Middle frontal gyrus (tissue), 1 donor: ENCODE results near the gene MYH1.

ENCODE experiments used
- DNase-seq: peaks from one replicate; pipeline ENCODE4 v3.0.0-alpha.2; 2015; ENCODE audit warnings: low spot score; ENCODE audit errors: extremely low spot score

Gene MYH1

DNA sequence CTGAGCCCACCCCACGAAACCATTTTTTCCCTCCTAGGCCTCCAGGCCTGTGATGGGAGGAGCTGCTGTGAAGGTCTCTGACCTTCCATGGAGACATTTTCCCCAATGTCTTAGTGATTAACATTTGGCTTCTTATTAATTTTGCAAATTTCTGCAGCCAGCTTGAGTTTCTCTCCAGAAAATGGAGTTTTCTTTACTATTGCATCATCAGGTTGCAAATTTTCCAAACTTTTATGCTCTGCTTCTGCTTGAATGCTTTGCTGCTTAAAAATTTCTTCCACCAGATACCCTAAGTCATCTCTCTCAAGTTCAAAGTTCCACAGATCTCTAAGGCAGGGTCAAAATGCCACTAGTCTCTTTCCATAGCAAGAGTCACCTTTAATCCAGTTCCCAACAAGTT is 36.1 kb downstream of the MYH1 start:
- no peak for DNase-seq

DNA sequence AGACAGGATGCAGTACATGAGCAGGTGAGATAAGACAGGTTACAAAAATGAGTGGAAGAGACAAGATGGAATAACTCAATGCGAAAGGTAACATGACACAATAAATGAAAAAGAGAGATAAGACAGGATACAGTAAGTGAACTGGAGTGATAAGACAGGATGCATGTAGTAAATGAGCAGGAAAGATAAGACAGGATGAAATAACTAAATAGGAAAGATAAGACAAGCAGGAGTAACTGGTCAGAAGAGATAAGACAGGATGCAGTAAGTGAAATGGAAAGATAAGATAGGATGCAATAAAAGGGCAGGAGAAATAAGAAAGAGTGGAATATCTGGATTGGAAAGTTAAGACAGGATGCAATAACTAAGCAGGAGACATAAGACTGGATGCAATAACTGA is 40.6 kb downstream of the MYH1 start:
- no peak for DNase-seq

DNA sequence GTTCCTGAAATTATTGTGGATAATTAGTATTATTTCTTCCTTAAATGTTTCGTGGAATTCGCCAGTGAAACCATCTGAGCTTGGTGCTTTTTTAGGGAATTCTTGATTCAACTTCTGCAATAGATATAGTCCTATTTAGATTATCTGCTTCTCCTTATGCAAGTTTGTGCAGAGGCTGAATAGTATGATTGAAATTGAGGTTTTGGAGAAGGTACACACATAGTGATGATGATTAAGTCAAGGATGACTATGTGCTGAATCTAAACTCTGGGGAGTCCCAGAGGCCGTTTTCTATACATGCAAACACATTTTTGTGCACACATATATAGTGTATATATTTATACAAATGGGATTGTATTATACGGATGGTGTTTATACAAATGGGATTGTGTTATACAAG is 43.8 kb downstream of the MYH1 start:
- DNase-seq = no peak

DNA sequence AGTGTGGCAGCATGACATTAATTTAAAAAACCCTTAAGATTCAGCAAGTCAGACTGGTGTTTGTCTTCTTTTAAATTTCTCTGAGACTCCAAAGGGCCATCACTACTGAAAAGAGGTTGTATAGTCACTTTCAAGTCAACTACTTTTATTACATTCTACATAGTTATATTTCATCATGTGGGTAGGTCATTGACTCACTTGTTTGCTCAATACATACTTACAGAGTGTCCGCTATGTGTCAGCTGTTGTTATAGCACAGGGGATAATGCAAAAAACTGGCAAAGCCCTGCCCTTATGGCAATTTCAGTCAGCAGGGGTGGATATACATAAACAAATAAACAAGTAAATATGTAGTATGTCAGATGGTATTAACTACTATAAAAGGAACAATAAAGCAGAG is 46.5 kb downstream of the MYH1 start:
- no peak for DNase-seq

DNA sequence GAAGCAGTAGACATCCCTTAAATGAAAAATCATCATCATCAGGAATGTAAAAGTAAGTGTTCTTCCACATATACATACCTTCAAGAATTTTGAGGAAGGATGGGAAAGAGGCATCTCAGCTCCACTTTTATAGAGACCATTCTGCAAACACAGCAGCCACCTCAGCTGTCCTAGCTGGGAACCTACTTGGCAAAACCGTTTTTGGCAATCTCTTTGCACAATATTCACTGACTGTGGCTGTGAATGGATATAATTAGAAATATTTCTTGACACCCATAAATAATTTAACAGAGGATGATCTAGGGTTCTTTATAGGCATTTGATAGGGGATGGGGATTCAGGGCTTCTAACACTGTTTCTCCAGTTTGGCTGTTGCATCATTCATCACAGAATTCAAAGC is 48.9 kb downstream of the MYH1 start, which contains the start of gene MYH4:
MYH4 (minus strand) TSS at position 101 of the 400 bp plus-strand sequence. CDS start 2,814 bp downstream, outside the sequence.
- no peak for DNase-seq

DNA sequence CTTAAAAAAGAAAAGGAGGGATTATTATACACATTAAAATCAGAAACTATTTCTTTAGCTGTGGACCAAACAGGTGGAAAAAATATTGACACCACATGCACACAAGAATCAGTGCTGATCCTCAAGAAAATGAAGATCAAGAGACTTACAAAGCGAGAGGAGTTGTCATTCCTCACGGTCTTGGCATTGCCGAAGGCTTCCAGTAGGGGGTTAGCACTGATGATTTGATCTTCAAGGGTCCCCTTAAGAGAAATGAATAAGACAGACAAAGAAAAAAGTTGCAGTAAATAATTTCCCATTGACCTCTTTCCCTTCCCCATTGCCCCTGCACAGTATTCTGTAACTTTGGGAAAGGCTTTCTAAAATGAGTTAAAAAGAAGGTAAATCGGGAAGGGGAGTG is 54.9 kb downstream of the MYH1 start:
- no peak for DNase-seq

DNA sequence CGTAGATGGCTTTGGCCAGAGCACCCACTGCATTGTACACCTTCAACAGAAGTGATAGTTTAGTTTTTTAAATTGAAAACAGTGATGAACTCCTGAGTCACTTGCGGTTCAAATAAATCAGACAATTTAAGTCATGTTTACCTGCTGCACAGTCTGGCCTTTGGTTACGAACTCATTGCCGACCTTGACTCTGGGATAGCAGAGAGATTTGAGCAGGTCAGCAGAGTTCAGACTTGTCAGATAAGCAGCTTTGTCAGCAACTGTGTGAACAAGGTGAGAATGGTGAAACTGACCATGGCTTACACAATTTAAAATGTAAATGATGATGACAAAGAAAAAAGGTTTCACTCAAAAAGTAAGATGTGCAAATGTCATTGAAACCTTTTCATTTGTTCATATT is 58.3 kb downstream of the MYH1 start:
- DNase-seq = no peak

DNA sequence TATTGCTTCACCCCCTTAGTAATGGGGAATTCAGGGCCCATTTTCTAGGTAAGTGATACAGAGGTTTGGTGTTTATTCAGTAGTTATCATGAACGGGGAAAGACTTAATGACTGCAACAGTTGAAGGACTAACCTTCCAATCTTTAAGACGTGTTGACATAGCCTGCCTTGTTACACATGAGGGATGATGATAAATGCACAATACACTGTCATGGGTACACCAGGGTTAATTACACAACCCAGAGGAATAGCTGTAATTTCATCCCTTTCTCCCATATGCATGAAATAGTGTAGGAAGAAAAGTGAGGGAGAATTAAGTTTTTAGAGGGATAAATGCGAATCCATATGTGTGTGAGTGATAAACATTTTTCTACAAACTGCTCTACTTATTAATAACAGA is 59.6 kb downstream of the MYH1 start:
- no peak for DNase-seq

DNA sequence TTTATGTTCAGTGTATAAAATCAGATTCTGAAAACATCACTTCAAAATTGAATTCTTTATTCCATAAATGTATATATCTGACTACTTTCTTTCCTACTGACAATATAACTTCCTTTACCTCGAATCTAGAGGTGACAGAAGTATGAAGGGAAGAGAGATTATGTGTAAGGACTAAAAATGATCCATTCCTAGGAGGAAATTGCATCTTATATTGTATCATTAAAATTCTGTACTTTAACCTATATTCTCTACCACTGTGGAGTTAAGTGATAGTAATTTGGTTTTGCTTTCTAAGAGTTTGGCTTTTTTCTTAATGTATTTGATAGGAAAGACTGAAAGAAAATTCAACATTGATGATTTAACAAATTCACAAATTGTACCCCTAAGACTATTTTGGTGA is 60.4 kb downstream of the MYH1 start:
- no peak for DNase-seq

DNA sequence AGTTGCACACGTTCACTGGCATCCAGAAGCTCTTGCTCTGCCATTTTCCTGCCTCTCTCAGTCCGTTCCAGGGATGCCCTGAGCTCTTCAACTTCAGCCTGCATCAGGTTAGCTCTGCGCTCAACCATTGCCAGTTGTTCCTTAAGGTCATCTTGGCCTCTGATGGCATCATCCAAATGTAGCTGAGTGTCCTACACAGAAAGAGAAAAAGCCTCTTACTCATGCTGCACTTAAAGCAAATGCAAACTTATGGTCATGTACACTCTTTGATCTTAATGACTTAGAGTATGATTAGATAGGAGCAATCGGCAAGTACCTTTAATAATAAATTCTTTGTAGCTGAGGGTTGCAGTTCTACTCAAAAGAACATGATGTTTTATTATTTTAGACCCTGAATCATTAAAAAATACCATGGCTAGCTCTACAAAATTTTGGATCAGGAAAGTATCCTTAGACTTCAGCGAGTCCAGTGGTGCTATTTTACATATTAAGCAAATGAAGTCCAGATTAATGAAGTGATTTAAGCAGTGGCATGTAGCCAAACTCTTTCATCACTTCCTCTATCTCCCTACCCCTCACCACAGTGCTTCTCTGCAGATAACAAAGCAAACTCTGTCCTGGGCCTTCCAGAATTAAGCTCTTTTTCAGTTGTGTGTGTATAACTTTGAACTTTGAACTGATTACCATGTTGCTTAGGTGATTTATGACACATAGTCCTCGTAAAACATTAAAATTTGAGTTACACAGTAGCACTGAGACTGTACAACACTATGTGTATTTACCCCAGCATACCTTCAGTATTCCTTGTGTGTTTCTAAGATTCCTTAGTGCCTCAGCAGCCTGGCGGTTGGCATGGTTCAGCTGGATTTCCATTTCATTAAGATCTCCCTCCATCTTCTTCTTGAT is 71.1 kb downstream of the MYH1 start:
- no peak for DNase-seq
